Fibroblast of gingiva (primary cell): ENCODE results near the gene PDK1.

Source experiments
- DNase-seq: peaks from one replicate; pipeline ENCODE4 v3.0.0-alpha.2; 2011; ENCODE audit warnings: low read depth

Gene PDK1

GRCh38 chr2:172597176-172597842, 41.4 kb downstream of the PDK1 start:
- peak; percentile 7 for DNase-seq

- no peak for DNase-seq
Observed at GRCh38 chr2:172599947-172600346, 44.1 kb downstream of the PDK1 start.

- no peak for DNase-seq
Observed at GRCh38 chr2:172600557-172601008, 44.7 kb downstream of the PDK1 start.

- peak; percentile 61 for DNase-seq
Observed at GRCh38 chr2:172606285-172606684, 50.4 kb downstream of the PDK1 start.

GRCh38 chr2:172607379-172607928, 51.6 kb downstream of the PDK1 start:
- DNase-seq = no peak

- no peak for DNase-seq
Observed at GRCh38 chr2:172609488-172609887, 53.6 kb downstream of the PDK1 start.

GRCh38 chr2:172612051-172612450, 56.2 kb downstream of the PDK1 start:
- no peak for DNase-seq

GRCh38 chr2:172613040-172613439, 57.1 kb downstream of the PDK1 start:
- no peak for DNase-seq

- no peak for DNase-seq
Observed at GRCh38 chr2:172613615-172614231, 57.8 kb downstream of the PDK1 start.

GRCh38 chr2:172614932-172615331, 59.0 kb downstream of the PDK1 start:
- no peak for DNase-seq

- no peak for DNase-seq
Observed at GRCh38 chr2:172615727-172616261, 59.9 kb downstream of the PDK1 start.

- DNase-seq = no peak
Observed at GRCh38 chr2:172617115-172617514, 61.2 kb downstream of the PDK1 start.

GRCh38 chr2:172623249-172623965, 67.5 kb downstream of the PDK1 start:
- peak; percentile 63 for DNase-seq

GRCh38 chr2:172624996-172625395, 69.1 kb downstream of the PDK1 start:
- DNase-seq = no peak

- DNase-seq = no peak
Observed at GRCh38 chr2:172627181-172627580, 71.3 kb downstream of the PDK1 start.

GRCh38 chr2:172628085-172628484, 72.2 kb downstream of the PDK1 start:
- no peak for DNase-seq

GRCh38 chr2:172629586-172629985, 73.7 kb downstream of the PDK1 start:
- no peak for DNase-seq

GRCh38 chr2:172630181-172630580, 74.3 kb downstream of the PDK1 start:
- DNase-seq = no peak

- DNase-seq = no peak
Observed at GRCh38 chr2:172634477-172634876, 78.6 kb downstream of the PDK1 start.

GRCh38 chr2:172635548-172635947, 79.7 kb downstream of the PDK1 start:
- DNase-seq = no peak

GRCh38 chr2:172639256-172639655, 83.4 kb downstream of the PDK1 start:
- no peak for DNase-seq

GRCh38 chr2:172639823-172640222, 83.9 kb downstream of the PDK1 start:
- peak; percentile 93 for DNase-seq

- peak; percentile 36 for DNase-seq
Observed at GRCh38 chr2:172640389-172640788, 84.5 kb downstream of the PDK1 start.
